HepG2 (cell line): Measurements from ENCODE around the gene DSCAML1.

Experiments
- RBM22 ChIP-seq: fragments of 200-400 bp; formaldehyde crosslinking; optimal IDR thresholded peaks from 2 replicates; pipeline ENCODE3; 2017; ENCODE audit warnings: mild to moderate bottlenecking, low read length, moderate library complexity
- TF ChIP-seq, protein P1 (sequence below): sonication (generic); formaldehyde crosslinking; IDR thresholded peaks from 2 replicates; pipeline ENCODE4 v1.5.1; 2020; ENCODE audit warnings: mild to moderate bottlenecking, missing genetic modification reagents, moderate library complexity
- TF ChIP-seq, protein P2 (sequence below): sonication (generic); formaldehyde crosslinking; IDR thresholded peaks from 2 replicates; pipeline ENCODE4 v1.4.0; 2020; ENCODE audit warnings: missing genetic modification reagents, borderline replicate concordance

DNA sequence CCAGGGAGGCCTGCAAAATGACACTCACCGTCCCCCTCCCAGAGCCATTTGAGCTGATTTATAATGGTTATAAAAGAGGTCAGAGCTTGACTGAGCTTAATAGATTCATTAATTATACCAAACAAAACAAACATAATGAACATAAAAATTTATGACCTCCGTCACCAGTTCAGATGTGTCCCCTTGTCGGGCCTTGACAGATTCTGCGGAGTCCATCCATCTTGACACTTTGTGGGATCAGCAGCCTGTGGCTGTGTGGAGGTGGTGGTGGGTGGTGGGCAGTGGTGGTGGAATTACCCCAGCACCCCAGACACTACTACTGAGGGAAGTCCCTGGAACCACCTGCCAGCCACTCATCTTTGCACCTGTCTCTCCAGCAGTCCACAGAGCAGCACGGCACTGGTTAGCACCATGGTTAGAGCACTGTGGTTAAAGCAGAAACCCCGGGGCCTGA is 83.5 kb downstream of the DSCAML1 start:
- no peak for TF ChIP-seq RBM22
- TF ChIP-seq, protein P1, sequence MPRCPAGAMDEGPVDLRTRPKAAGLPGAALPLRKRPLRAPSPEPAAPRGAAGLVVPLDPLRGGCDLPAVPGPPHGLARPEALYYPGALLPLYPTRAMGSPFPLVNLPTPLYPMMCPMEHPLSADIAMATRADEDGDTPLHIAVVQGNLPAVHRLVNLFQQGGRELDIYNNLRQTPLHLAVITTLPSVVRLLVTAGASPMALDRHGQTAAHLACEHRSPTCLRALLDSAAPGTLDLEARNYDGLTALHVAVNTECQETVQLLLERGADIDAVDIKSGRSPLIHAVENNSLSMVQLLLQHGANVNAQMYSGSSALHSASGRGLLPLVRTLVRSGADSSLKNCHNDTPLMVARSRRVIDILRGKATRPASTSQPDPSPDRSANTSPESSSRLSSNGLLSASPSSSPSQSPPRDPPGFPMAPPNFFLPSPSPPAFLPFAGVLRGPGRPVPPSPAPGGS, result no peak
- TF ChIP-seq, protein P2, sequence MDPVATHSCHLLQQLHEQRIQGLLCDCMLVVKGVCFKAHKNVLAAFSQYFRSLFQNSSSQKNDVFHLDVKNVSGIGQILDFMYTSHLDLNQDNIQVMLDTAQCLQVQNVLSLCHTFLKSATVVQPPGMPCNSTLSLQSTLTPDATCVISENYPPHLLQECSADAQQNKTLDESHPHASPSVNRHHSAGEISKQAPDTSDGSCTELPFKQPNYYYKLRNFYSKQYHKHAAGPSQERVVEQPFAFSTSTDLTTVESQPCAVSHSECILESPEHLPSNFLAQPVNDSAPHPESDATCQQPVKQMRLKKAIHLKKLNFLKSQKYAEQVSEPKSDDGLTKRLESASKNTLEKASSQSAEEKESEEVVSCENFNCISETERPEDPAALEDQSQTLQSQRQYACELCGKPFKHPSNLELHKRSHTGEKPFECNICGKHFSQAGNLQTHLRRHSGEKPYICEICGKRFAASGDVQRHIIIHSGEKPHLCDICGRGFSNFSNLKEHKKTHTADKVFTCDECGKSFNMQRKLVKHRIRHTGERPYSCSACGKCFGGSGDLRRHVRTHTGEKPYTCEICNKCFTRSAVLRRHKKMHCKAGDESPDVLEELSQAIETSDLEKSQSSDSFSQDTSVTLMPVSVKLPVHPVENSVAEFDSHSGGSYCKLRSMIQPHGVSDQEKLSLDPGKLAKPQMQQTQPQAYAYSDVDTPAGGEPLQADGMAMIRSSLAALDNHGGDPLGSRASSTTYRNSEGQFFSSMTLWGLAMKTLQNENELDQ (CRISPR knock-in tag), result no peak
